HG02678 (cell line): Measurements from ENCODE around the gene BCL2L1.

ENCODE experiments used
- ATAC-seq: cut with Tn5 transposase; IDR thresholded peaks from one replicate; pipeline ENCODE4 v1.9.1; 2021; ENCODE audit warnings: mild to moderate bottlenecking, moderate library complexity; ENCODE audit not compliant: unreplicated experiment

BCL2L1 gene

GRCh38 chr20:31615416-31615815 lies 107.3 kb downstream of the BCL2L1 start:
- ATAC-seq, result no peak
